A673 (cell line): Measurements from ENCODE around the gene ASTN2.

Source experiments
- CTCF ChIP-seq: fragments of 300-800, 200-600 bp; sonication (generic); conservative IDR thresholded peaks from 2 replicates; pipeline ENCODE4 v1.5.1; 2017; ENCODE audit warnings: low read depth, mild to moderate bottlenecking, antibody characterized with exemption, low read length, moderate library complexity, mixed read lengths
- EZH2 ChIP-seq: fragments of 200-600 bp; sonication (generic); IDR thresholded peaks from 2 replicates; pipeline ENCODE4 v1.6.1; 2017; ENCODE audit warnings: borderline replicate concordance, low read depth, mild to moderate bottlenecking, mixed read lengths, antibody characterized with exemption, low read length; ENCODE audit not compliant: poor library complexity, severe bottlenecking

GRCh38 chr9:116468793-116469527 is 945.9 kb downstream of the ASTN2 start:
- TF ChIP-seq CTCF (no peak), EZH2 (no peak)
